Activated CD4-positive, alpha-beta T cell treated with anti-CD3 and anti-CD28 coated beads, Interleukin-2, amount 50 U/mL, for 24 hours (primary cell): ENCODE data around the gene ATMIN.

Experiments
- DNase-seq, 2 donors: peaks; one replicate each; pipeline ENCODE4 v3.0.0-alpha.2; 2020; ENCODE audit warnings: low read depth in 1 of 2, low spot score in 1 of 2

ATMIN gene

DNA sequence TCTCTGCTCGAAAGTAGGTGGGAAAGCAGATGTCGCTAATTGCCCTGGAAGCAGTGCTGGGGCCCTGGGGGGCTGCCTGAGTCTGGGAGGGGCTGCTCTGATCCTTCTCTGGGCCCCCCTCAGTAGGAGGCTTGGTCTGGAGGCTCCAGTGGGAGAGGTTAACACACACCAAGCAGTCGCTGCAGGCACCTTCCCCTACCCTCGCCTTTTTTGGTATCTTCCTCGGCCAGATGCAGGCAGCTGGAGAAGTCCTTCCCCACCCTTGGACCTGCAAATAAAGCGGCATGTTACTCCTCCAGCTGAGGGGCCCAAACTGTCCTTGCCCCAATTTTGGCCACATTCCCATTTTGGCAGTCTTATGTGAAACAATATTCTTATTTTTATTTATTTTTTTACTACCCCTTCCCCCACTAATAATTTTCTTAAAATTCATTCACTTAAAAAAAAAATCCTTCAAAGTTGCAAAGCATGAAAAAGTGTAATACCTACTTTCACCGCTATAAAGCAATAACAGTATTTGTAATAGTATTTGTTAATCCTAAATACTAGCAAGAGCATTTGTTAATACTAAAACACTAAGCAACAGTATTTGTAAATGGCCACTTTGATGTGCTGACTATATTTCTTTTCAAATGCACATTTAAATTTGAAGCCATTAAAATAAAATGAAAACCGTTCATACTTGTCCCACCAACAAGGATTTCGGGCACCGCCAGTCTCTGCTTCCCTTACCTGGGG lies 26.4 kb downstream of the ATMIN start:
- no peak for DNase-seq

DNA sequence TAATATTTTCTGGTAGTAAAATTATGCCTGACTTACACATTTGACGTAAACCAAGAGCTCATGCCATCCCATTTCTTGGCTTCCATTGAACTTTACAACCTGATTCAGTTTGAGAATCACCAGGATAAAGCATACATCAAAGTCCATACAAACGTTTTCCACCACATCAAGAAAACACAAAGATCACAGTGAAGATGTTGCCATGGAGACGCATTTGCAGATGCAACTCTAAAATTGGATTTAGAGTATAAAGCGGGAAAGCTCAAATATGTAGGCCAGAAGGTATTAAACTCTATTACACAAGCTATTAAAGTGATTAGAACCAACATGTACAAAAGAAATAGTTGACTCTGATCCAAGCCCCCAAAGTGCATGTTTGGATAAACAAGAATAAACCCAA lies 31.0 kb downstream of the ATMIN start:
- DNase-seq: no peak

DNA sequence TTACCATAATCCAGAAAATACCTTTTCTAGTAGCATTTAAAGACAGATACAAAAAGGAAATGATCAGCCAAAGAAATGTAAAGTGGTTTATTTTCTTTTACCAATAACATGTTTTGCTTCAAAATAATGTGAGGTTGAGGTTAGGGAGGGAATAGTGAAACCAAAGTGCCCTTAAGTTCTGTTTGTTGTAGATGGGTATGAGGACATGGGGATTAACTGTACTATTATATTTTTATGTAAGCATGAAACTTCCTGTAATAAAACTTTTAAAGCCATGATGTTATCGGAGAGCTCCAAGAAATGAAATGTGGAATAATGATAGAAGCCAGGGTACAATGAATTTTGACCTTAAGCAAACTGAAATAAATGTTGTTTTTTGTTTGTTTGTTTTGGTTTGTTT lies 31.5 kb downstream of the ATMIN start:
- no peak for DNase-seq

DNA sequence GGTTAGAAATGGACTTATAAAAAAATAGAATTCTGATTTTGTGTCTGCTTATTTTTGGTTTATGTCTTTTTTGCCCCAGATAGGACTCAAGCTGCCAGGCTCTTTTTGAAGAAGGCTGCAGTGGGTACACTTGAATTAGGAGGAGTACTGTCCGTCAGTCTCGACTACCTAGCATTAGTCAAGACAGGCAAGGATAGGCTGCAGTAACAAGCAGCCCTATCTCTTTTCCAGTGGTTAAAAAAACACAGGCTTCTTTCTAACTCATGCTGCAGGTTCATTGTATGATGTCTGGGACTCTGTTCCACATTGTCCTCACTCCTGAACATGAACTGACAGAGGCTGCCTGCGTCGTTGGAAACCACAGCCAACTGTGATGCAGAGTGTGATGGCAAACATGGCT lies 33.4 kb downstream of the ATMIN start:
- no peak for DNase-seq

DNA sequence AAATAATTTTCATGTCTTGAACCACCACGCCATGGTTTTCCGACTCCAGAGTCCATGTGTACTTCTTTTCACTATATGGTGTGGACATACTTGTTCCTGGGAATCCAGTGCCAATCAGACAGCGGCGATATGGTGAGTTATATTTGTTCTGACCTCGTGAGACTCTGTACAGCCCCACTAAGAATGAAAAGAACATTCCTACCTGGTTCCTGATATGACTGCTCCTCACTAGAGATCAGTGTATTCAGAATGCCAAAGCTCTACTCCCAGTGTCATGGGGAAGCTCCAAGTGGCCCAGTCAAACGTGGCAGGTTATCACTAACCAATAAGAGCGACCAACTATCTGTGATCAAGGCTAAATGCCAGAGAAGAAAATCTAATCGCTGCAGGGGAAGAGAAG lies 35.3 kb downstream of the ATMIN start:
- DNase-seq: no peak

DNA sequence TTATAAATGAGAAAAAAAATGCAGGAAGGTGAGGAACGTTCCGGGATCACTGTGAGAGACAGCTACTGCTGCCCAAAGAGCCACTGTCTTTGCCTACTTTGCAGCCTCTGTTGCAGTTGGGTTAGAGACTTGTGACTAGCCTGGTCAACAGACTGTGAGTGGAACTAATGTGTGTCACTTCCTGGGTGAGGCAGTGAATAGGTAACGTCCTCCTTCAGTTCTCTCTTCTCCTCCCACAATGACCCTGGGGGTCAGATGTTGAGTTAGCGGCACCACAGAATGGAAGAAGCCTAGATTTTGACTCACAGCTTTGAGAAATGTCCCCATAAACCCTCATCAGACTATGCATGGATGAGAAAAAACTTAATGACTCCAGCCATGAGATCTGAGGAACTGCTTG lies 36.2 kb downstream of the ATMIN start:
- DNase-seq: no peak

DNA sequence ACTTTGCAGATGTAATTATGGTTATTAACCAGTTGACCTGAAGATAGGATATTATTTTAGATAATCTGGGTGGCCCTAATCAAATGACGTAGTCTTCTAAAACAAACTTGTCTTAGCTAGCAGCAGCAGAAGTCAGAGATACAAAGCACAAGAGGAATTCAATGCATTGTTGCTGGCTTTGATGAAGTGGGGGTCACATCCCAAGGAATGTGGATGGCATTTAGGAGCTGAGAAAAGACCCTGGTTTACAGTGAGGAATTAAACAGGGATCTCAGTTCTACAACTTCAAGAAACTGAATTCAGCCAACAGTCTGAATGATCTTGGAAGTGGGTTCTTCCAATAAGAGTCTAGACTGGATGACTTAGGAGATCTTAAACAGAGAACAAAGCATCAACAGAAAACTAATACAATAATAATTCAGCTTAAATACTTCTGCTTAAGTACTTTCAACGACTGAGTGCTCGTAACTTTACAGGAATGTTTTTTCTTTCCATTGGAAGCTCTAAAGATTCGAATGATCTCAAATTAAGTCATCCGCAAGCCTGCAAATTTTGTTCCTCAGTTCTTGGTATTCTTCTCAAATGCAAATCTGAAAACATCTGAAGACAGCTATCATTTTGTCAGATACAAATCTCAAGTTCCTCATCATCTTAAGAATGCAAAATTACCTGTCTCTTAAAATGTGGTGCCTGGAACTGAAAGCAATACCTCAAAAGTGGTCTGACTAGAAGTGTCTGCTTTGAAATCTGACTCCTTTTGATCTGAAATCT lies 38.1 kb downstream of the ATMIN start:
- no peak for DNase-seq

DNA sequence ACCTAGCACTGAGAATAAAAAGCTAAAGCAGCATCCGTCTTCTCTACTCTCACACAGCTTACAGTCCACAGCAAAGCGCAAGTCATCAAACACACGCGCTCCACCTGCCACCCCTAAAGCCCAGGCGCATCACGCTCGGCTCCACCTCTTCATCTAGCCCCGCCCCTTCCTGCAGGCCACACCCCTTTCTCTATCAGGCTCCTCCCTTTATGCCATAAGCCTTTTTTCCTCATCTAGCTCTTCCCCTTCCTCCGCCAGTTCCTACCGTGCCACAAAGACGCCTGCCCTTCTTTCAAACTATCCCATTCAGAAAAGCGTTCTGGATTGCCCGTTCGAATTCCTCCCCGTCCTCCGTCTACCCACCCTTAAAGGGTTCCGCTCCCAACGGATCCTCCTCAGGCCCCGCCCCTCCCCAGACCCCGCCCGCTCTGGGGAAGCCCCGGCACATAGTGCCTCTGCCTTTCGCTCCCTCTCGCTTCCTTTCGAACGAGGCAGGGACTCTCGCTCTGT lies 41.0 kb downstream of the ATMIN start:
- peak; percentile 87 to 95 for DNase-seq

DNA sequence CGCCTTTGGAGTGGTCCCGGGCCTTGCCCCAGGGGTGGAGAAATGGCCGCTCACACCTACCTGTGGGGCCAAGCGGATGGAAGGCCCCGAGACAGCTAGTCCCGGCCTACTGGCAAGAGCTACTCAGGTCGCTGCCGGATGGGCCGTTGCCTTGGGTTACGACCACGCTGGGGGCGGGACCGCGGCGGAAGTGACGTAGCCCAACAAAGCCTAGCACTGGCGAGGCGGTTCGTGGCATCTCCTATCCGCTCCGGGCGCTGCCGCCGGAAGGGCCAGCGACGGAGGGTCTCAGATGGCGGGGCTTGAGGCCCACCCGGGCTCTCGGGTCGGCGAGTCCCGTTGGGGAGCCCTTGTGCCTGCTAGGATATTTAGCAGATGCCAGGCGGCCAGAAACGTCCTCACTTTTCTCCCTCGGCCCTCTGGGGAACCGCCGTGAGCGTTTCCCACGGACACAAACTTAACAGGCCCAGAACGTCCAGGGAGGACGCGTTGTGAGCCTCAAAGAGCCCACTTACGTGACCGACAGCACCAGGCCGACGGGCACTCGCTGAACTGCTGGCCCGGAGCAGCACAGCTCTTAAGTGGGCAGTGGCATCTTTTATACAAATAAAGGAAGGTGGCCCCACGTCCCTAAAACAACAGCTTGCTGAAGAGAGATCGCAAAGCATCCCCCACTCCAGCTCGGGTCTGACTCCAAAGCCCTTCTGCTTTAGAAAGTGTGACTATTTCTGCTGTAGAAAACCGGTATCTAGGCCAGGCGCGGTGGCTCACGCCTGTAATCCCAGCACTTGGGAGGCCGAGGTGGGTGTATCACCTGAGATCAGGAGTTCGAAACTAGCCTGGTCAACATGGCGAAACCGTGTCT lies 41.7 kb downstream of the ATMIN start, which contains the start of gene C16orf46:
Gene C16orf46, minus strand, starts transcription at position 163 of the 865 bp plus-strand sequence. CDS start 13,283 bp downstream, outside the sequence.
- DNase-seq: peak; percentile 96 to 98

DNA sequence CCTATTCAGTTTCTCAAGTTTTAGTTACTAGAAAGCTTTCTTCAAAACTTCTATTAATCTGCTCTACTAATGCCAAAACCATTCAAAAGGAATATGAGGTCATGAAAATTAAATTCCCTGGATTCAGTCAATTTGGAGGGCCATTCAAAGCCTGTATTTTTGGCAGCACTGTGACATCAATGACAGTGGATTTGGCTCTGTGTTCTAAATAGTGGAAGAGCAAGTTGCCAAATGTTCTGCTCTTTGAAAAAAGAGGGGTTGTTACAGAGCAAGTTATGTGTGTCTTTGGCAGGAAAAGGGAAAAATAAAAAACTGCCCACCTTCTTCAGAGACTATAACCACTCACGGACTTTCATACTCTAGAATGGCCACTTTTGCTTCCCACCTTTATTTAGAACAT lies 44.6 kb downstream of the ATMIN start:
- no peak for DNase-seq

DNA sequence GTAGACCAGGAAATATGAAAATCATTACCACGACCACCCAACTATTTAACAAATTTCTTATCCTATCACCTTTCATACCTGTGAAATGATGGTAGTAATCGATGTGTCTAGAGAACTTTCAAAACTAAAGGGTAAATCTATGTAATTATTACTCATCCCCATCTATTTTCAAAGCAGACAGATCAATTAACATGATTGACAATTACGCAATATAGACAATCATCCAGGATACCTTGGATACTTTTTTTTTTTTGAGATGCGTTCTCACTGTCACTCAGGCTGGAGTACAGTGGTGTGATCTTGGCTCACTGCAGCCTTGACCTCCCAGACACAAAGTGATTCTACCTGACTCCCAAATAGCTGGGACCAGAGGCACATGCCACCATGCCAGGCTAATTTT lies 45.4 kb downstream of the ATMIN start:
- no peak for DNase-seq

DNA sequence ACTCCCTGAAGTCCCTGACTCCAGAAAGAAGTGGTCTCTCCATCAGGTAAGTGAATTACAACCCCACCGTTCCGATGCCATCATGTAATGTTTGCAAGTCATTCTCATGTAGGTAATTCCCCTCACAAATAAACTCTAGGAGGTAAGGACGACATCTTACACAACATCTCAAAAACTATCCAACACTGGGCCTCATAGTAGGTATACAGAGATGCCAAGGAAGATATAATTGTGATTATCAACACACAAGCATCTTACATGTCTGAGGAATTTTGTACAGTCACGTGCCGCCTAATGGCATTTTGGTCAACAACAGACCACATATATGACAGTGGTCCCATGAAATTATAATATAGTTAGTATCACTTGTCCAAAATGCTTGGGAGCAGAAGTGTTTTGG lies 53.2 kb downstream of the ATMIN start:
- DNase-seq: no peak

DNA sequence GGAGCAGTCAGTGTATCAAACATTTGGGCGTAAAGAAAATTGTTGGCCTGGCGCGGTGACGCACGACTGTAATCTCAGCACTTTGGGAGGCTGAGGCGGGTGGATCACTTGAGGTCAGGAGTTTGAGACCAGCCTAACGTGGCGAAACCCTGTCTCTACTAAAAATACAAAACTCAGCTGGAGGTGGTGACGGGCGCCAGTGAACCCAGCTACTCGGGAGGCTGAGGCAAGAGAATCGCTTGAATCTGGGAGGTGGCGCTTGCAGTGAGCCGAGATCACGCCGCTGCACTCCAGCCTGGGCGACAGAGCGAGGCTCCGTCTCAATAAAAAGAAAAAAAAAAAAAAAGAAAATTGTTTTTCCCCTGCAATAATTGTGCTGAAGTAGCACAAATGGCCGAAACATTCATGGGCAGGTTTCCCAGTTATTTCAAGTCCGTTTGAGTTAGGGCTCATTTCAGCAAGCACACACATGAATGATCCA lies 59.2 kb downstream of the ATMIN start:
- DNase-seq: no peak

DNA sequence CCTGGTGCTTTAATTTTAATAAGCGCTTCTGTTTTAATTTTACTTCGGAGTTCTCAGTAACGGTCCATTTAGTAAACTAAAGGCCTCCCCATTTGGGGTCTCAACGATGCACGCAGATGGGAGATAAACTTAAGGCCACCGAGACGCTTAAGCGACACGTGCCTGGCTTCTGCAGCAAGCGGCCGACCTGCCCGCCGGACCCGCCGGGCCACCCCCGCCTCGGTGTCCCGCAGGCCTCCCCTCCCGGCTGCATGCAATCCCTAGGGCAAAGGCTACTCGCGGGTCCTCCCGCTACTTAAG lies 60.0 kb downstream of the ATMIN start:
- peak in 1 of 2 donors; percentile 1 for DNase-seq

DNA sequence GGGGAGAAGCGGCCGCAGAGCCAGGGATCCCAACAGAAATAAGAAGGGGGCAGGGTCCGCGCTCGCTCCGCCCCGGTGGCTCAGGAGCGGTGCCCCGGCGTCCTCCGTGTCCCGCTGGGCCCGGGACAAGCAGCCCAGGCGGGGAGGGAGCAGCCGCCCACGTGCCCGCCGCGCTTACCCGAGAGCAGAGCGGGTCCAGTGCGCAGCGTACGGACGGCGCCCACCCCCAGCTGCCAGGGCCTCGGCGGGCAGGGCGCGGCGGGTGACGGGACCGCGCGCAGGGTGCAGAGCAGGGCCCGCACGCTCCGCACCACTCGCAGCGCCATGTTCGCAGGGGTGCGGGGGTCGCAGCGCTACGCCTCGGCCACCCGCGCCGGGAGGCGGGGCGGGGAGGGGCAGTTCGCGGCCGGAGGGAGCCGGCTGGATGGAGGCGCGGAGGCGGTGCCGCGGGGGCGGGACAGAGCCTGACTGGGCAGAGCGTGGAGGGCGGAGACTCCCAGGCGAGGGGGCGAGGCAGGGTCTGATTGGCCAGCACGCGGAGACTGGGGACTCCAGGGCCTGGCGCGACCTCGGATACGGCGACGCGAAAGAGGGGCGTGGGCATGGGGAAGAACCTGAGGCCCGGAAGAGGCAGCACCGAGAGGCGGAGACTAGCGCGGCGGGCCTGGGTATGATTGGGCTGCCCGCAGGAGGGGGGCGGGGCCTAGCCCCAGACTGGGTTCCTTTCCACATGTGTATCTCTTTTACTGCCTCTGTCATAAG lies 60.5 kb downstream of the ATMIN start, which contains the start of gene GCSH:
Gene GCSH, minus strand, starts transcription at position 443 of the 762 bp plus-strand sequence. Its CDS starts 117 bp downstream, at position 326.
- peak; percentile 91 to 96 for DNase-seq

DNA sequence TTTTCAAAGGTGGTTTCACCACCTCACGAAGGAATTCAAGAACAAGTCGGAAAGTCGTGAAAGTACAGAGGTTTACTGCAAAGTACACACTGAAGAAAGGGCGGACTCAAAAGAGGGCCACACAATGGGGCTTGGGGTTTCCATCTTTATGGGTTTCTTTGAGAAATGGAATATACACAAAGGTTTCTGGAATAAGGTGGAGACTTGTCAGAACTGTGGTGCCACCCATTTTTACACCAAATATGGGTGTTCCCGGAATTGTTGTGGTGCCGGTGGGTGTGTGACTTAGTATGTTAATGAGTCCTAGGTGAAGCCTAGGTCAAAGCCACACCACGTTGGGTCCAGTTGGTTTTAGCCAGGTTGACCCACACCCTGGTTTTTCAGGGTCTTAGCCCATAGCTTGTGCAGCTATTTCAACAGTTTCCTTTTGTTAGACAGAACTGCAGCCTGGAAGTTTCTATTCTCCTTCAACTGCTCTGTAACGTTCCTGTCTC lies 61.1 kb downstream of the ATMIN start:
- peak in 1 of 2 donors; percentile 2 for DNase-seq
